Airway epithelial cell (primary cell): ENCODE results near the gene SLC7A5. TPM values are rescaled to one million over a fixed set of nuclear protein-coding genes. Genes with fewer than 3 reads are reported as not detected.

Experiments used
- total RNA-seq: library from RNA; depleted of rRNA; stranded (reverse); fragments of >200 nt; gene quantifications from 2 replicates; pipeline ENCODE4 v1.2.3, GENCODE V29; 2015

SLC7A5 gene
- 243 and 368 TPM in 2 replicates for total RNA-seq

DNA sequence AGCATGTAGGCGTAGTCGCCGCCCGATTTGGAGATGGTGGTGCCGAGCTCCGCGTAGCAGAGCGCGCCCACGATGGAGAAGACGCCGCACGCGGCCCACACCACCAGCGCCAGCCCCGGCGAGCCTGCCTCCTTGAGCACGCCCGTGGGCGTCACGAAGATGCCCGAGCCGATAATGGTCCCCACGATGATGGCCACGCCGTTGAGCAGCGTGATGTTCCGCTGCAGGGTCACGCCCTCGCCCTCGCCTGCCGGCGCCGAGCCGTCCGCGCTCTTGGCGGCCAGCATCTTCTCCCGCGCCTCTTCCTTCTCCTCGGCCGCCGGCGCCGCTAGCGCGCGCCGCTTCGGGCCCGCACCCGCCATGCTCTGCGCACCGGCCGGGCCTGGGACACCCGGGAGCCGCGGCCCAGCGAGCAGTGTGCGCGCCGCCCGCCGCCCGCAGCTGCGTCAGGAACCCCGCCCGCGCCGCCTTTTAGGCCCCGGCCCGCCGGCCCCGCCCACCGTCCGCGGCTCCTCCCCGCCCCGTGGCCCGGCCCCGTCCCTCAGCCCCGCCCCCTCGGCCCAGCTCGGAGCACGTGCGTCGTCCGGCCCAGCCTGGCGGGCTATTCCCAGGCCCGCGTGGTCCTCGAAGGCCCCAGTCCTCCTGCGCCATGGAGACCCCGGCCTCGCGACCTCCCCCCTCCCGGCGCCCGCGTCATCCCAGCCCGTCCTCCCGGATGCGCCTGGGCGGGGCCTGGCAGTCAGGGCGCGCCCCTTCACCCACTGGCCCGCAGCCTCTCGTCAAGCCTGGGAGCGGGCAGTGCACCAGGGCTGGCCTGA, at the start of gene SLC7A5:
SLC7A5 (minus strand) TSS at position 447 of the 818 bp plus-strand sequence; CDS start at position 362, 85 bp downstream.

Other genes starting within 250 kb of the SLC7A5 start
- 17.7 and 26.0 TPM in 2 replicates for gene KLHDC4, start 103.5 kb downstream of the SLC7A5 start, total RNA-seq
- gene CA5A, start 67.0 kb upstream of the SLC7A5 start, total RNA-seq, result not detected in 2 replicates
- 11.9 and 14.2 TPM in 2 replicates for gene BANP, start 81.9 kb upstream of the SLC7A5 start, total RNA-seq